GM12872 (cell line): ENCODE measurements around the gene HCAR3.
A peak's percentile ranks its signal among the peaks of the same experiment; 100 is the strongest.
"Not testable (repeated sequence)": the region's sequence is repeated elsewhere in the genome, so short reads cannot be mapped to it uniquely, and the experiment has no call there.

Experiments
- TF ChIP-seq, protein P1 (sequence below): IDR thresholded peaks from 3 replicates; pipeline ENCODE4 v1.5.1; 2011; ENCODE audit warnings: low read depth, mild to moderate bottlenecking, low read length, moderate library complexity; ENCODE audit not compliant: insufficient read depth

HCAR3 gene

DNA sequence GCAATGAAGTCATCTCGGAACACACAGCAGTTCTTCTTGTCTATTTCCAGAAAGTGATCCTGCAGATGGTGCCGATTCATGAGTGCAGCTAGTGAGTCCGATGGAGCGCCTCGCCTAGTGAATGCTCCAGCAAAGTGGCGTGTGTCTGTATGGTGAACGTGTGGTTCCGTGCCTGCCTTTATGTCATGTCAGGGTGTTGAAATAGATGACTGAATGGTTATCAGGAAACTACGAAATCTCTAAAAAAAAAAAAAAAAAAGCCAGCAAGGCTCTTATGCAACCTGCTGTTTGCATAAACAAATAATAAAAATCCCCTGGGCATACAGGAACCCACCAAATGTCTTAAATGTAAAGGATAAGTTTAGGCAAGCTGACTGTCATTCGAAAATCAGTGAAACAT lies at the start of gene HCAR3:
TSS of gene HCAR3 (minus strand) at position 154 of the 400 bp plus-strand sequence. CDS start at position 80, 74 bp downstream.
- TF ChIP-seq, protein P1, sequence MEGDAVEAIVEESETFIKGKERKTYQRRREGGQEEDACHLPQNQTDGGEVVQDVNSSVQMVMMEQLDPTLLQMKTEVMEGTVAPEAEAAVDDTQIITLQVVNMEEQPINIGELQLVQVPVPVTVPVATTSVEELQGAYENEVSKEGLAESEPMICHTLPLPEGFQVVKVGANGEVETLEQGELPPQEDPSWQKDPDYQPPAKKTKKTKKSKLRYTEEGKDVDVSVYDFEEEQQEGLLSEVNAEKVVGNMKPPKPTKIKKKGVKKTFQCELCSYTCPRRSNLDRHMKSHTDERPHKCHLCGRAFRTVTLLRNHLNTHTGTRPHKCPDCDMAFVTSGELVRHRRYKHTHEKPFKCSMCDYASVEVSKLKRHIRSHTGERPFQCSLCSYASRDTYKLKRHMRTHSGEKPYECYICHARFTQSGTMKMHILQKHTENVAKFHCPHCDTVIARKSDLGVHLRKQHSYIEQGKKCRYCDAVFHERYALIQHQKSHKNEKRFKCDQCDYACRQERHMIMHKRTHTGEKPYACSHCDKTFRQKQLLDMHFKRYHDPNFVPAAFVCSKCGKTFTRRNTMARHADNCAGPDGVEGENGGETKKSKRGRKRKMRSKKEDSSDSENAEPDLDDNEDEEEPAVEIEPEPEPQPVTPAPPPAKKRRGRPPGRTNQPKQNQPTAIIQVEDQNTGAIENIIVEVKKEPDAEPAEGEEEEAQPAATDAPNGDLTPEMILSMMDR: not testable (repeated sequence)

DNA sequence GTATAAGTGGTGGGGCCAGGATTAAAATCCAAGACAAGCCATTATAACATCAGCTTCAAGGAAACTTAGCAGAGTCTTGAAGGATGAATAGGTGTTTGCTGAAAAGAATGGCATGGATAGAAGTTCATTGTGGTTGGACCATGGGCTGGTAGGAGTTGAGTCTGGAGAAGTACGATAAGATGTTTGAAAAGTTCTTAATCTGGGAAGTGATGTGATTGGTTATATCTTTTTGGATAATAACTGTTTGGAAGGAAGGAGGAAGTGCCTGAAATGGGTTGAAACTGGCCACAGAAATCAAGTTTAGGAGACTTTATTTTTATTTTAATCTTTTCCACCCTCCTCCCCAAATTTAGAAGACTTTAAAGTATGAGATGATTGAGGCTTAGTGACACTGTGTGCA lies 41.0 kb upstream of the HCAR3 start:
- TF ChIP-seq, protein P1: no peak

DNA sequence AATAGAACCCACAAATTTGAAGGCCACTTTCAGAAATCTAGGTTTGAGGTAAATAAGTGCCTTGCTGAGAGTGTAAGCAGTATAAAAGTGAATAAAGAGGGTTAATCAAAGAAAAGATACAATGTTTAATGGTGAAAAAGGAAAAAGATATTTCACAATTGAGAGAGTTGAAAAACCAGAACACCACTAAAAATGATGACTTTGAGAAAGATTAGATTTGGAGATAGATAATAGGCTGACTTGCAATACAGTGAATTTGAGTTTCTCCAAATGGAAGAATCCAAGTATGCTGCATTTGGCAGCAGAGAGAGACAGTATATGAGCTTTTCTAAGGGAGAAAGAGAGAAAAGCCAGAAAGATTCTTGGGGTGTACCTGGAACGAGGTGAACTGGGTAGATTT lies 38.2 kb upstream of the HCAR3 start:
- TF ChIP-seq, protein P1: no peak

DNA sequence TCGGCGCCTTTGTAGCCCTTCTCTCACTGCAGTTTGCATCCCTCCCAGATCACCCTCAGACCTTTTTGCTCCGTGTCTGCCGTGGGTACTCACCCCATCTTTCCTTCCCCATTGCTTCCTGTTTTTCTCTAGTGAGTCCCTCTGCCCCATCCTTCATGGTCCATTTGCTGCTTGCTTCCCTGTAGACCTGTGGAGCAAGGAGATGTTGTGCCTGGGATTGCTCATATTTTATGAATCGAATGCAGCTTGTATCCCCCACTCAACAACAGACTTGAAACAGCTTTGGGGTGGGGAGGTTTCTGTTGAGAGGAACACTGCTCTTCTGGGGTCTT lies 36.7 kb upstream of the HCAR3 start:
- TF ChIP-seq, protein P1: no peak

DNA sequence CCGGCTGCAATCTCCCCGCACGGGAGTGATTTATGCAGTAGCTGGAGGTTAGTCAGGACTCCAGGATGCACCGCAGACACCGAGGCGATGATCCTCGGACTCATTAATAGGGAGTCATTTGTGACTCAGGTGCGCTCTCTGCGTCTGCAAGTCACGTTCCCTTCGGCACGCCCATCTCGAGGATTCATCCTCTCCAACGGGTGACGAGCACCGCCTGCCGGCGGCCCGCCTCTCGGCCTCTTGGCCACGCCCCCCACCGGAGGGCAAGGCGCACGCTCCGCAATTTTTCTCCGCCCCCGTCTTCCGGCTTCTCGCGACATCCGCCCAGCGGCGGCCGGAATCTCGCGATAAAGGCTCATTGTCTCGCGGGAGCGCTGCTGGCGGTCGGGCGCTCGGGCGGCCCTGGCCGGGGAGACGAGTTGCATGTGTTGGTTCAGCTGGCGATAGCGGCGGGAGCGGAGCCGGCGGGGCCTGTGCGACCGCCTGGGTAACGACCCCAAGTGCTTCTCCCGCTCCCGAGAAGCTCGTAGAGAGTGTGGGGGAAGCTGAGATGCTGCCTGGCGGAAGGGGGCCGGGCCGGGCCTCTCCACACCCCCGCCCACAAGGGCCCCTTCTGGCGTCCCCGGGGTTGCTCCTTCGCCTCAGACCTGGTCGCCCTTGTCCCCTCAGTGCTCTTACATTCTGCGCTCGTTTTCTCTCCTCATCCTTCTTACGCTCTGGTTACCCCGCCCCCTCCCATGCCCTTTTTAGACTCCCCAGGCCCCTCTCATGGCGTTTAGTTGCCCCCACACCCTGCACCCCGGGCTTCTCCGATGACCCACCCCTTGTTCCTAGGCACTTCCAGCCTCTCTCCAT lies 36.1 kb upstream of the HCAR3 start, which contains the start of gene DENR:
TSS of gene DENR (plus strand) at position 361 of the 855 bp plus-strand sequence. CDS start 878 bp downstream, outside the sequence.
- TF ChIP-seq, protein P1: peak; percentile 94

DNA sequence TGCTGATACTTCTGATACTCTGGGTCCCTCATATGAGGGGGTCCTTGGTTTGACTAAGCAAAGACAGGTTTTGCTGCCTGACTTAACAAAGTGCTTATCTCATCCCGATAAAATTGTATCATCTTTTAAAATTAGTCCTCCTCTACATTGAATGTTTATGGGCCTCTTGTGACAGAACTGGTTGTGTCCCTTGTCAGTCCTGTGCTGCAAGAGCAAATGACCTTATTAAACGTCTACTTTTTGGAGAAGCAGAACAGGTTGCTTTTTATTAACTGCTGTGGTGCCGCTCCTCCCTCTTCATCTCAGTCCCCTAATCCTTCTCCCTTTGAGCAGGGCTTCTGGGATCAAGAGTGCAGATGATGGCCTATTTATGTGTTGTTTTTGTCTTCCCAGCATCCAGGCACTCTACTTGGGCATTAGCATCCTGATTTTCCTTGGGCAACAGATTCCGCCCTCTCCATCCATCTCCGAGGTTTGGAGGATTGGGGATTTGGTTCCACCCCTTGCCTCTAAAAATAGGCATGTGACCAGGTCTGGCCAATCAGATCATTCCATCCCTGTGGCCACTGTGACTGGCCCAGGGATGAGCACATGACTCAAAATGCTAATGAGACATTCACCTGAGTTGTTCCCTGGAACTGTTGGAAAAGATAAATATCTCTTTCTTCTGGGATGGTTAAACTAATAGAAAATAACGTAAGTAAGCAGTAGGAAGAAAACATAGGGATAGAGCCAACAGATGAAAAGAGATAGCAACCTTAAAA lies 33.1 kb upstream of the HCAR3 start:
- TF ChIP-seq, protein P1: no peak

DNA sequence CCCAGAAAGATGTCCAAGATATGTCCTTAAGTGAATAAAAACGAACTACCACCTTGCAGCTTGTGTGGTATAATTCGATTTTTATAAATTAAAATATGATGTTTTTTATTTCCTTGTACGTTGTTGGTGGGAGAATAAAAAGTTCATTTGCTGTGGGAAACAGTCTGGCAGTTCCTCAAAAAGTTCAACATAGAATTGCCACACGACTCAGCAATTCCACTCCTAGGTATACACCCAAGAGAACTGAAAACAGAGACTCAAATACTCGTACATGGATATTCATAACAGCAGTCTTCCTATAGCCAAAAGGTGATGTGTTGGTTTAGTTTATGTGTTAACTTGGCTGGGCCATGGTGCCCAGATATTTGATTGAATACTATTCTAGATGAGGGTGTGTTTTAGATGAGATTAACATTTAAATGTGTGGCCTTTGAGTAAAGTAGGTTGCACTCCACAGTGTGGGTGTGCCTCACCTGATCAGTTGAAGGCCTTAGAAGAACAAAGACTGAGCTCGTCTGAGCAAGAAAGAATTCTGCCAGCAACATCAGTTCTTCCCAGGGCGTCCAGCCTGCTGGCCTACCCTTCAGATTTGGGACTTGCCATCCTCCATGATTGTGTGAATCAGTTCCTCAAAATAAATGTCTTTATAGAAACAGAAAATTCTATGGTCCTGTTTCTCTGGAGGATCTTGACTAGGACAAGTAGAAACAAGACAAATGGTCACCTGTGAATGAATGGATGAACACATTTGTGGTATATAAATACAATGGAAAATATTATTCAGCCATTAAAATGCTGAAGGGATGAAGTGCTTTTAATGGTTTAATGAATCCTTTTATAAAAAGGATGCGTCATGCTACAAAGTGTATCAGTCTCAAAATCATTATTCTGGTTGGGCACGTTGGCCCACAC lies 30.9 kb upstream of the HCAR3 start:
- TF ChIP-seq, protein P1: no peak
